HepG2 (cell line): ENCODE results near the gene C6orf15. TPM values are rescaled to one million over a fixed set of nuclear protein-coding genes. Genes with fewer than 3 reads are reported as not detected.
A peak's percentile ranks its signal among the peaks of the same experiment; 100 is the strongest.

Experiments used
- GTF2F1 ChIP-seq: fragments of 150-350 bp; IDR thresholded peaks from 2 replicates; pipeline ENCODE4 v1.6.1; 2014; ENCODE audit warnings: low read length
- HNRNPK ChIP-seq: fragments of 200-400 bp; formaldehyde crosslinking; IDR thresholded peaks from 2 replicates; pipeline ENCODE4 v1.6.1; 2018; ENCODE audit warnings: low read length, low read depth, moderate library complexity, mild to moderate bottlenecking; ENCODE audit not compliant: poor library complexity, severe bottlenecking
- IRX3 ChIP-seq: sonication (generic); formaldehyde crosslinking; IDR thresholded peaks from 2 replicates; pipeline ENCODE4 v1.8.1; 2023; ENCODE audit warnings: mild to moderate bottlenecking, low read depth, missing genetic modification reagents, borderline replicate concordance
- KLF15 ChIP-seq: sonication (generic); formaldehyde crosslinking; IDR thresholded peaks from 2 replicates; pipeline ENCODE4 v1.8.1; 2023; ENCODE audit warnings: borderline replicate concordance, mild to moderate bottlenecking, inconsistent platforms, missing genetic modification reagents, mixed read lengths
- SALL2 ChIP-seq: sonication (generic); formaldehyde crosslinking; IDR thresholded peaks from 2 replicates; pipeline ENCODE4 v1.8.1; 2023; ENCODE audit warnings: mild to moderate bottlenecking, missing genetic modification reagents, inconsistent platforms
- SP4 ChIP-seq: sonication (generic); formaldehyde crosslinking; IDR thresholded peaks from 2 replicates; pipeline ENCODE4 v1.8.1; 2023; ENCODE audit warnings: mild to moderate bottlenecking, missing genetic modification reagents
- ZFP37 ChIP-seq: sonication (generic); formaldehyde crosslinking; IDR thresholded peaks from 2 replicates; pipeline ENCODE4 v1.4.0; 2020; ENCODE audit warnings: missing genetic modification reagents, borderline replicate concordance
- ZNF543 ChIP-seq: sonication (generic); formaldehyde crosslinking; IDR thresholded peaks from 2 replicates; pipeline ENCODE4 v1.4.0; 2020; ENCODE audit warnings: mild to moderate bottlenecking, missing genetic modification reagents
- ZNF549 ChIP-seq: sonication (generic); formaldehyde crosslinking; IDR thresholded peaks from 2 replicates; pipeline ENCODE4 v1.5.0; 2020; ENCODE audit warnings: missing genetic modification reagents
- polyA plus RNA-seq, 8 experiments: library from polyadenylated mRNA; depleted of rRNA in 3 of 8; stranded (reverse) in 7 of 8; unstranded in 1 of 8; fragments of >200 nt; fragmentation: Illumina TruSeq in 4 of 8; extraction: Trizol in 4 of 8; gene quantifications; 2 replicates each; pipeline versions ENCODE4 v1.2.1 to v1.2.3, GENCODE V29; 2011 to 2016; ENCODE audit warnings: low read depth in 4 of 8, missing spikeins in 1 of 8, mixed read lengths in 1 of 8; ENCODE audit not compliant: insufficient read depth in 1 of 8
- total RNA-seq, 5 experiments: library from RNA; depleted of rRNA; stranded (reverse); fragments of >200 nt; fragmentation: Illumina TruSeq; extraction: Trizol; gene quantifications; 2 replicates each; pipeline ENCODE4 v1.2.3, GENCODE V29; 2016; ENCODE audit warnings: low read depth in 1 of 5
- TF ChIP-seq, protein P1 (sequence below): sonication (generic); formaldehyde crosslinking; IDR thresholded peaks from 2 replicates; pipeline ENCODE4 v1.5.0; 2020; ENCODE audit warnings: mild to moderate bottlenecking, missing genetic modification reagents
- TF ChIP-seq, protein P2 (sequence below): fragments of 450-650 bp; IDR thresholded peaks from 2 replicates; pipeline ENCODE4 v1.6.1; 2016
- TF ChIP-seq, protein P3 (sequence below): sonication (generic); formaldehyde crosslinking; conservative IDR thresholded peaks from 2 replicates; pipeline ENCODE4 v1.8.0; 2022; ENCODE audit warnings: mild to moderate bottlenecking, moderate library complexity, missing genetic modification reagents
- TF ChIP-seq, protein P4 (sequence below): sonication (generic); formaldehyde crosslinking; IDR thresholded peaks from 2 replicates; pipeline ENCODE4 v1.4.0; 2020; ENCODE audit warnings: mild to moderate bottlenecking, missing genetic modification reagents
- TF ChIP-seq, protein P5 (sequence below): sonication (generic); formaldehyde crosslinking; IDR thresholded peaks from 2 replicates; pipeline ENCODE4 v1.5.0; 2020; ENCODE audit warnings: mild to moderate bottlenecking, missing genetic modification reagents, borderline replicate concordance
- TF ChIP-seq, protein P6 (sequence below): IDR thresholded peaks from 2 replicates; pipeline ENCODE4 v1.6.1; 2016; ENCODE audit warnings: low read depth
- TF ChIP-seq, protein P7 (sequence below): sonication (generic); formaldehyde crosslinking; IDR thresholded peaks from 2 replicates; pipeline ENCODE4 v1.4.0; 2020; ENCODE audit warnings: missing genetic modification reagents

The C6orf15 gene
- total and polyA plus RNA-seq, 2 of the 13 experiments (the other 11 are each of a cell fraction or from before 2014, with no cell fraction given) = not detected

DNA sequence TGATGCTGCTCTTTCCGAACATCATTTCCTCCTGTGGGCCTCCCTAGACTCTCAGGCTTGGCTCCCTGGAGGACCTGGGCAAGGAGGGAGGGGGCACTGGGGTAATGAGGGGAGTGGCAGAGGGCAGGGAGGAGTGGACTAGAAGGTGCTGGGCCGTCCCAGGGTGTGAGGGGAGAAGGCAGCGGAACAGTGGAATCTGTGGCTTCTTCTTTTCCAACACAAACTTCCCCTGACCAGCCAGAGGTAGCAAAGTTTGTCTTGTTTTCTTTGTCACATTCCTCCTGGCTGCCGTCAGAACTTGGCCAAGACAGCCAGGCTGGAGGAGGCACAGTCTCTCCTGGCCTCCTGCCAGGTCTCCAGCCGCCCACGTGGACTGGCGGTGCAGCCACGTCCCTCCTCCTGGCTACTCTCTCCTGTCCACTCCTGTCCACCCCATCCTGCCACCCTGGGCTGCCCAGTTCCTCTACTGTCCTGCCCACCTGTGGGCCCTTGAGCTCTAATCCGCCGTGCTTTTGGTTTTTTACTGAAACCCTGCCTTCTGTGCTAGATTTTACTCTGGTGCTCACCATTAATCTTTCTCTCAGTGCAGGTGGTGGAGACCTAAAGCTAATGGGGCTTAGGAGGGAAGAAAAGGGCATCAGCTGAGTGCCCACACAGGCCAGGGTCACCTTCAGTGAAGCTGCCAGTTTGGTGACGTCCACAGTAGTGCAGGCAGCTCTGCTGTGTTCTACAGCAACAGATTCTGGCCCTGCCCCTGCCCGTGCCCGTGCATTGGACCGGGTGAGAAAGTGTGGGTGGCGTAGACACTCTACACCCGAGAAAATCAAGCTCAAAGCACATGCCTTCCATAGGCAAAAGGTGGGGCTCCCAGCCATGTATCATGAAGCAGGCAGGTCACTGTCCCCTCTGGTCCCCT, 10.7 kb upstream of the C6orf15 start (continued):
- TF ChIP-seq, protein P1, sequence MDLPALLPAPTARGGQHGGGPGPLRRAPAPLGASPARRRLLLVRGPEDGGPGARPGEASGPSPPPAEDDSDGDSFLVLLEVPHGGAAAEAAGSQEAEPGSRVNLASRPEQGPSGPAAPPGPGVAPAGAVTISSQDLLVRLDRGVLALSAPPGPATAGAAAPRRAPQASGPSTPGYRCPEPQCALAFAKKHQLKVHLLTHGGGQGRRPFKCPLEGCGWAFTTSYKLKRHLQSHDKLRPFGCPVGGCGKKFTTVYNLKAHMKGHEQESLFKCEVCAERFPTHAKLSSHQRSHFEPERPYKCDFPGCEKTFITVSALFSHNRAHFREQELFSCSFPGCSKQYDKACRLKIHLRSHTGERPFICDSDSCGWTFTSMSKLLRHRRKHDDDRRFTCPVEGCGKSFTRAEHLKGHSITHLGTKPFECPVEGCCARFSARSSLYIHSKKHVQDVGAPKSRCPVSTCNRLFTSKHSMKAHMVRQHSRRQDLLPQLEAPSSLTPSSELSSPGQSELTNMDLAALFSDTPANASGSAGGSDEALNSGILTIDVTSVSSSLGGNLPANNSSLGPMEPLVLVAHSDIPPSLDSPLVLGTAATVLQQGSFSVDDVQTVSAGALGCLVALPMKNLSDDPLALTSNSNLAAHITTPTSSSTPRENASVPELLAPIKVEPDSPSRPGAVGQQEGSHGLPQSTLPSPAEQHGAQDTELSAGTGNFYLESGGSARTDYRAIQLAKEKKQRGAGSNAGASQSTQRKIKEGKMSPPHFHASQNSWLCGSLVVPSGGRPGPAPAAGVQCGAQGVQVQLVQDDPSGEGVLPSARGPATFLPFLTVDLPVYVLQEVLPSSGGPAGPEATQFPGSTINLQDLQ = no peak
- TF ChIP-seq SALL2 (CRISPR knock-in tag) (no peak), SP4 (CRISPR knock-in tag) (no peak), HNRNPK (no peak), KLF15 (CRISPR knock-in tag) (no peak), ZNF543 (CRISPR knock-in tag) (no peak), ZFP37 (CRISPR knock-in tag) (no peak), IRX3 (CRISPR knock-in tag) (no peak), ZNF549 (CRISPR knock-in tag) (no peak), GTF2F1 (no peak)
- TF ChIP-seq, protein P2, sequence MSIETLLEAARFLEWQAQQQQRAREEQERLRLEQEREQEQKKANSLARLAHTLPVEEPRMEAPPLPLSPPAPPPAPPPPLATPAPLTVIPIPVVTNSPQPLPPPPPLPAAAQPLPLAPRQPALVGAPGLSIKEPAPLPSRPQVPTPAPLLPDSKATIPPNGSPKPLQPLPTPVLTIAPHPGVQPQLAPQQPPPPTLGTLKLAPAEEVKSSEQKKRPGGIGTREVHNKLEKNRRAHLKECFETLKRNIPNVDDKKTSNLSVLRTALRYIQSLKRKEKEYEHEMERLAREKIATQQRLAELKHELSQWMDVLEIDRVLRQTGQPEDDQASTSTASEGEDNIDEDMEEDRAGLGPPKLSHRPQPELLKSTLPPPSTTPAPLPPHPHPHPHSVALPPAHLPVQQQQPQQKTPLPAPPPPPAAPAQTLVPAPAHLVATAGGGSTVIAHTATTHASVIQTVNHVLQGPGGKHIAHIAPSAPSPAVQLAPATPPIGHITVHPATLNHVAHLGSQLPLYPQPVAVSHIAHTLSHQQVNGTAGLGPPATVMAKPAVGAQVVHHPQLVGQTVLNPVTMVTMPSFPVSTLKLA = peak; percentile 54
- TF ChIP-seq, protein P3, sequence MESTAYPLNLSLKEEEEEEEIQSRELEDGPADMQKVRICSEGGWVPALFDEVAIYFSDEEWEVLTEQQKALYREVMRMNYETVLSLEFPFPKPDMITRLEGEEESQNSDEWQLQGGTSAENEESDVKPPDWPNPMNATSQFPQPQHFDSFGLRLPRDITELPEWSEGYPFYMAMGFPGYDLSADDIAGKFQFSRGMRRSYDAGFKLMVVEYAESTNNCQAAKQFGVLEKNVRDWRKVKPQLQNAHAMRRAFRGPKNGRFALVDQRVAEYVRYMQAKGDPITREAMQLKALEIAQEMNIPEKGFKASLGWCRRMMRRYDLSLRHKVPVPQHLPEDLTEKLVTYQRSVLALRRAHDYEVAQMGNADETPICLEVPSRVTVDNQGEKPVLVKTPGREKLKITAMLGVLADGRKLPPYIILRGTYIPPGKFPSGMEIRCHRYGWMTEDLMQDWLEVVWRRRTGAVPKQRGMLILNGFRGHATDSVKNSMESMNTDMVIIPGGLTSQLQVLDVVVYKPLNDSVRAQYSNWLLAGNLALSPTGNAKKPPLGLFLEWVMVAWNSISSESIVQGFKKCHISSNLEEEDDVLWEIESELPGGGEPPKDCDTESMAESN (CRISPR knock-in tag) = no peak
- TF ChIP-seq, protein P4, sequence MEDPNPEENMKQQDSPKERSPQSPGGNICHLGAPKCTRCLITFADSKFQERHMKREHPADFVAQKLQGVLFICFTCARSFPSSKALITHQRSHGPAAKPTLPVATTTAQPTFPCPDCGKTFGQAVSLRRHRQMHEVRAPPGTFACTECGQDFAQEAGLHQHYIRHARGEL (CRISPR knock-in tag) = no peak
- TF ChIP-seq, protein P5, sequence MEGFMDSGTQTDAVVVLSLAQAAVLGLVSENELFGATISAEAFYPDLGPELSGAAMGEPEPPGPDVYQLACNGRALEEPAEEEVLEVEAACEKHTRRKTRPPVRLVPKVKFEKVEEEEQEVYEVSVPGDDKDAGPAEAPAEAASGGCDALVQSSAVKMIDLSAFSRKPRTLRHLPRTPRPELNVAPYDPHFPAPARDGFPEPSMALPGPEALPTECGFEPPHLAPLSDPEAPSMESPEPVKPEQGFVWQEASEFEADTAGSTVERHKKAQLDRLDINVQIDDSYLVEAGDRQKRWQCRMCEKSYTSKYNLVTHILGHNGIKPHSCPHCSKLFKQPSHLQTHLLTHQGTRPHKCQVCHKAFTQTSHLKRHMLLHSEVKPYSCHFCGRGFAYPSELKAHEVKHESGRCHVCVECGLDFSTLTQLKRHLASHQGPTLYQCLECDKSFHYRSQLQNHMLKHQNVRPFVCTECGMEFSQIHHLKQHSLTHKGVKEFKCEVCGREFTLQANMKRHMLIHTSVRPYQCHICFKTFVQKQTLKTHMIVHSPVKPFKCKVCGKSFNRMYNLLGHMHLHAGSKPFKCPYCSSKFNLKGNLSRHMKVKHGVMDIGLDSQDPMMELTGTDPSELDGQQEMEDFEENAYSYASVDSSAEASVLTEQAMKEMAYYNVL (CRISPR knock-in tag) = no peak
- TF ChIP-seq, protein P6, sequence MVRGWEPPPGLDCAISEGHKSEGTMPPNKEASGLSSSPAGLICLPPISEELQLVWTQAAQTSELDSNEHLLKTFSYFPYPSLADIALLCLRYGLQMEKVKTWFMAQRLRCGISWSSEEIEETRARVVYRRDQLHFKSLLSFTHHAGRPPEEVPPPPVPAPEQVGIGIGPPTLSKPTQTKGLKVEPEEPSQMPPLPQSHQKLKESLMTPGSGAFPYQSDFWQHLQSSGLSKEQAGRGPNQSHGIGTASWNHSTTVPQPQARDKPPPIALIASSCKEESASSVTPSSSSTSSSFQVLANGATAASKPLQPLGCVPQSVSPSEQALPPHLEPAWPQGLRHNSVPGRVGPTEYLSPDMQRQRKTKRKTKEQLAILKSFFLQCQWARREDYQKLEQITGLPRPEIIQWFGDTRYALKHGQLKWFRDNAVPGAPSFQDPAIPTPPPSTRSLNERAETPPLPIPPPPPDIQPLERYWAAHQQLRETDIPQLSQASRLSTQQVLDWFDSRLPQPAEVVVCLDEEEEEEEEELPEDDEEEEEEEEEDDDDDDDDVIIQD (CRISPR knock-in tag) = no peak
- TF ChIP-seq, protein P7, sequence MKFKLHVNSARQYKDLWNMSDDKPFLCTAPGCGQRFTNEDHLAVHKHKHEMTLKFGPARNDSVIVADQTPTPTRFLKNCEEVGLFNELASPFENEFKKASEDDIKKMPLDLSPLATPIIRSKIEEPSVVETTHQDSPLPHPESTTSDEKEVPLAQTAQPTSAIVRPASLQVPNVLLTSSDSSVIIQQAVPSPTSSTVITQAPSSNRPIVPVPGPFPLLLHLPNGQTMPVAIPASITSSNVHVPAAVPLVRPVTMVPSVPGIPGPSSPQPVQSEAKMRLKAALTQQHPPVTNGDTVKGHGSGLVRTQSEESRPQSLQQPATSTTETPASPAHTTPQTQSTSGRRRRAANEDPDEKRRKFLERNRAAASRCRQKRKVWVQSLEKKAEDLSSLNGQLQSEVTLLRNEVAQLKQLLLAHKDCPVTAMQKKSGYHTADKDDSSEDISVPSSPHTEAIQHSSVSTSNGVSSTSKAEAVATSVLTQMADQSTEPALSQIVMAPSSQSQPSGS (CRISPR knock-in tag) = no peak
